ENCODE measurements around the gene GALNT2.

GALNT2 gene

GRCh38 chr1:230231774-230232145, 164.7 kb downstream of the GALNT2 start:
- DNase-seq, result no peak
- no peaks in the 10 kb centered on the region for H4K20me1 ChIP-seq (ENCODE audit: insufficient read depth, low read length)
- TF ChIP-seq CTCF (IDR thresholded peaks at IDR 0.05; ENCODE audit: low read length) (no peak), EZH2 (optimal IDR thresholded peaks at IDR 0.05; ENCODE audit: low read depth, low read length) (no peak), EZH2phosphoT487 (IDR thresholded peaks at IDR 0.05; ENCODE audit: low read length) (no peak)
- no peak overlapping the region for H3K27ac ChIP-seq (ENCODE audit: low read length)
- H3K36me3 ChIP-seq (replicated peaks; ENCODE audit: insufficient read depth, low read length), result no peaks in the 10 kb centered on the region
- no peaks in the 10 kb centered on the region for H3K9me2 ChIP-seq (replicated peaks; ENCODE audit: insufficient read depth, low read length)
- no peaks in the 10 kb centered on the region for H3K4me1 ChIP-seq (ENCODE audit: low read length)
- no peaks in the 10 kb centered on the region for H3K27me3 ChIP-seq (replicated peaks; ENCODE audit: insufficient read depth, low read length)
- H3K4me3 ChIP-seq (ENCODE audit: low read length), result no peak overlapping the region
- no peaks in the 10 kb centered on the region for H3F3A ChIP-seq (ENCODE audit: insufficient read depth, low read length)
- H3K9me3 ChIP-seq (replicated peaks; ENCODE audit: insufficient read depth, low read length), result no peaks in the 10 kb centered on the region
- H3K4me2 ChIP-seq (ENCODE audit: low read depth, low read length), result no peak overlapping the region
- H3K79me2 ChIP-seq (ENCODE audit: low read length), result peaks cover 5% of the 10 kb centered on the region; the same call in 1 of the 2 replicates
- no peak overlapping the region for H3K9ac ChIP-seq (ENCODE audit: low read length)
- no peak overlapping the region for H2AFZ ChIP-seq (ENCODE audit: low read length)

DNA sequence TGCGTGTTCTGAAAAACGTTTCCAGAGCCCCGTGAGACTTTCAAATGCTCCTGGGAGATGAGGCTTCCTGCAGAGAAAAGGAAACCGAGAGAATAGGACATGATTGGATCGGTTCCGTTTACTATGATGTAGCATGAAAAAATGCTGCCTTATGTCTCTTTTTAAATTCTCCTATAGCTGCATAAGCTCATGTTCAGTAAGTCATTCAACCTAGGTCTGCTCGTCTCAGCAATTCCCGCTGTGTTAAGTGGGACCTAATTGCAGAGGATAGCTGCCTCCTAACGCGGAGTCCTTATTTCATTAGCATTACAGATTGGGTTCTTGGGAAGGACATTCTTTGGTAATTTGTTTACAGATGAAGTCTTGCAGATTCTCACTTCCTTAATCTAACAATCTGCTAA, 165.3 kb downstream of the GALNT2 start:
- no peaks in the 10 kb centered on the region for H3K9me2 ChIP-seq (replicated peaks; ENCODE audit: insufficient read depth, low read length)
- no peaks in the 10 kb centered on the region for H3K4me1 ChIP-seq (ENCODE audit: low read length)
- no peaks in the 10 kb centered on the region for H3F3A ChIP-seq (ENCODE audit: insufficient read depth, low read length)
- H2AFZ ChIP-seq (ENCODE audit: low read length), result no peak overlapping the region
- H3K27me3 ChIP-seq (replicated peaks; ENCODE audit: insufficient read depth, low read length), result no peaks in the 10 kb centered on the region
- H3K4me3 ChIP-seq (ENCODE audit: low read length), result no peak overlapping the region
- no peak for DNase-seq
- H3K9me3 ChIP-seq (replicated peaks; ENCODE audit: insufficient read depth, low read length), result no peaks in the 10 kb centered on the region
- no peak overlapping the region for H3K27ac ChIP-seq (ENCODE audit: low read length)
- H3K36me3 ChIP-seq (replicated peaks; ENCODE audit: insufficient read depth, low read length), result no peaks in the 10 kb centered on the region
- no peak overlapping the region for H3K4me2 ChIP-seq (ENCODE audit: low read depth, low read length)
- no peak overlapping the region for H3K9ac ChIP-seq (ENCODE audit: low read length)
- H3K79me2 ChIP-seq (ENCODE audit: low read length), result peaks cover 5% of the 10 kb centered on the region; the same call in 1 of the 2 replicates
- TF ChIP-seq EZH2phosphoT487 (IDR thresholded peaks at IDR 0.05; ENCODE audit: low read length) (no peak), EZH2 (optimal IDR thresholded peaks at IDR 0.05; ENCODE audit: low read depth, low read length) (no peak), CTCF (IDR thresholded peaks at IDR 0.05; ENCODE audit: low read length) (no peak)
- H4K20me1 ChIP-seq (ENCODE audit: insufficient read depth, low read length), result no peaks in the 10 kb centered on the region

GRCh38 chr1:230233786-230234185, 166.7 kb downstream of the GALNT2 start:
- H3K27me3 ChIP-seq (replicated peaks; ENCODE audit: insufficient read depth, low read length), result no peaks in the 10 kb centered on the region
- no peaks in the 10 kb centered on the region for H3K36me3 ChIP-seq (replicated peaks; ENCODE audit: insufficient read depth, low read length)
- peaks cover 5% of the 10 kb centered on the region; the same call in 1 of the 2 replicates for H3K79me2 ChIP-seq (ENCODE audit: low read length)
- DNase-seq, result no peak
- no peaks in the 10 kb centered on the region for H3K9me3 ChIP-seq (replicated peaks; ENCODE audit: insufficient read depth, low read length)
- H3K4me3 ChIP-seq (ENCODE audit: low read length), result no peak overlapping the region
- no peak overlapping the region for H3K27ac ChIP-seq (ENCODE audit: low read length)
- H3F3A ChIP-seq (ENCODE audit: insufficient read depth, low read length), result no peaks in the 10 kb centered on the region
- no peak overlapping the region for H3K4me2 ChIP-seq (ENCODE audit: low read depth, low read length)
- no peak overlapping the region for H2AFZ ChIP-seq (ENCODE audit: low read length)
- no peaks in the 10 kb centered on the region for H4K20me1 ChIP-seq (ENCODE audit: insufficient read depth, low read length)
- TF ChIP-seq EZH2 (optimal IDR thresholded peaks at IDR 0.05; ENCODE audit: low read depth, low read length) (no peak), CTCF (IDR thresholded peaks at IDR 0.05; ENCODE audit: low read length) (no peak), EZH2phosphoT487 (IDR thresholded peaks at IDR 0.05; ENCODE audit: low read length) (no peak)
- no peaks in the 10 kb centered on the region for H3K4me1 ChIP-seq (ENCODE audit: low read length)
- no peak overlapping the region for H3K9ac ChIP-seq (ENCODE audit: low read length)
- H3K9me2 ChIP-seq (replicated peaks; ENCODE audit: insufficient read depth, low read length), result no peaks in the 10 kb centered on the region

Measured in MM.1S (cell line).